ENCODE data around the gene CHRNB1.

CHRNB1 gene

DNA sequence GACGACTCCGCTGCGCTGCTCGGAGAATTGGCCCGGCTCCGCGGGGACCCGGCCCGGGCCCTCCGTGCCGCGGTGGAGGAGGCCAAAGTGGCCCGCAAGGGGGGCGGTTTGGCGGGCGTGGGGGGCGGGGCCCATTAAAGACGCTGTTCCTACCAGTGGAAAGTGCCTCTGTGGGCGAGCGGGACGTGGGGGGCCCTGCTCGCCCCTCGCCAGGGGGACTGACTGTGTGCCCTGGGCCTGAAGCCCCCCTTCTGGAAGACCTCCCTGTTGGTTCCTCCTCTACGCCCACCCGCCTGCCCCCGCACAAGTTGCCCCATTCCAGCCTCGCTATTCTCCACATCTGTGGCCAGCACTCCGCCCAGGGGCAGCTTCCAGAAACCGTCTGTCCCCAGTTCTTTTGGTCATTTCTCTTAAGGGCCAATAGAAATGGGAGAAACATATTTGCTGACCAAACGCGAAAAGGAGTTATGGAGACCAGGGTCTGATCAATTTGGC lies 7.4 kb upstream of the CHRNB1 start:
- H3K4me3 ChIP-seq (ENCODE audit: control insufficient read depth, low read depth, low read length) = peak overlapping the region; percentile 12
- TF ChIP-seq, protein P1, sequence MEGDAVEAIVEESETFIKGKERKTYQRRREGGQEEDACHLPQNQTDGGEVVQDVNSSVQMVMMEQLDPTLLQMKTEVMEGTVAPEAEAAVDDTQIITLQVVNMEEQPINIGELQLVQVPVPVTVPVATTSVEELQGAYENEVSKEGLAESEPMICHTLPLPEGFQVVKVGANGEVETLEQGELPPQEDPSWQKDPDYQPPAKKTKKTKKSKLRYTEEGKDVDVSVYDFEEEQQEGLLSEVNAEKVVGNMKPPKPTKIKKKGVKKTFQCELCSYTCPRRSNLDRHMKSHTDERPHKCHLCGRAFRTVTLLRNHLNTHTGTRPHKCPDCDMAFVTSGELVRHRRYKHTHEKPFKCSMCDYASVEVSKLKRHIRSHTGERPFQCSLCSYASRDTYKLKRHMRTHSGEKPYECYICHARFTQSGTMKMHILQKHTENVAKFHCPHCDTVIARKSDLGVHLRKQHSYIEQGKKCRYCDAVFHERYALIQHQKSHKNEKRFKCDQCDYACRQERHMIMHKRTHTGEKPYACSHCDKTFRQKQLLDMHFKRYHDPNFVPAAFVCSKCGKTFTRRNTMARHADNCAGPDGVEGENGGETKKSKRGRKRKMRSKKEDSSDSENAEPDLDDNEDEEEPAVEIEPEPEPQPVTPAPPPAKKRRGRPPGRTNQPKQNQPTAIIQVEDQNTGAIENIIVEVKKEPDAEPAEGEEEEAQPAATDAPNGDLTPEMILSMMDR (conservative IDR thresholded peaks at IDR 0.05; ENCODE audit: control insufficient read depth, insufficient read depth, low read depth, low read length) = no peak
- no peak for DNase-seq (ENCODE audit: low read depth)

DNA sequence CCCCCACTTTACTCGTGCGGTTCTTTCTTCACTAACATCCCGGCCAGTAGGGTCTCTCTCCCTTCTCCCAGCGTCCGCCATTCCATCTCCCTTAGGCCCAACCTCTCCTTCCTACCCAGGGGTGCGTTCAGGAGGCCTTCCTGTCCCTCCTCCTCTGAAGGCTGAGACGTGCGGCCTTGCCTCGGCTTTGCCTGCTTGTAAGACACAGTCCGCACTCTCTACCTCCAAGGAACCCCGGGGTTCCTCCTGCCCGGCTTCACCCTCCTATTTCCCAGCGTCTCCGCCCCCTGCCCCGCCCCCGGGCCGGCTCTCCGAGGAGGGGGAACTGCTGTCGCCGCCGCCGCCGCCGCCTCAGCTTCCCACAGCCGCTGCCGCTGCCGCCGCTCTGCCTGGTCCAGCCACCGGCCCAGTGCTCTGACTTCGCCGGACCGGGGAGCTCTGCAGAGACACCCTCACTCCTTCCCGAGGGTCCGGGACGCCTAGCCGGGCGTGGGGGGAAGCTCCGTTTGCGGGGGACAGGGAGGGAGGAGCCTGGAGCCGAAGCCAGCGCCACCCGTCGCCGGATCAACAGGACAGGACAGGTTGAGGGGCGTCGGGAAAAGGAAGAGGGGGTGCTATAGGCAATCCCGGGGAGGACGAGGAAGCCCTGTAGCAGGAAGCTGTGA lies 6.8 kb upstream of the CHRNB1 start:
- peak overlapping the region; percentile 2 for H3K4me3 ChIP-seq (ENCODE audit: control insufficient read depth, low read depth, low read length)
- TF ChIP-seq, protein P1 (conservative IDR thresholded peaks at IDR 0.05; ENCODE audit: control insufficient read depth, insufficient read depth, low read depth, low read length) = no peak
- DNase-seq (ENCODE audit: low read depth) = no peak

DNA sequence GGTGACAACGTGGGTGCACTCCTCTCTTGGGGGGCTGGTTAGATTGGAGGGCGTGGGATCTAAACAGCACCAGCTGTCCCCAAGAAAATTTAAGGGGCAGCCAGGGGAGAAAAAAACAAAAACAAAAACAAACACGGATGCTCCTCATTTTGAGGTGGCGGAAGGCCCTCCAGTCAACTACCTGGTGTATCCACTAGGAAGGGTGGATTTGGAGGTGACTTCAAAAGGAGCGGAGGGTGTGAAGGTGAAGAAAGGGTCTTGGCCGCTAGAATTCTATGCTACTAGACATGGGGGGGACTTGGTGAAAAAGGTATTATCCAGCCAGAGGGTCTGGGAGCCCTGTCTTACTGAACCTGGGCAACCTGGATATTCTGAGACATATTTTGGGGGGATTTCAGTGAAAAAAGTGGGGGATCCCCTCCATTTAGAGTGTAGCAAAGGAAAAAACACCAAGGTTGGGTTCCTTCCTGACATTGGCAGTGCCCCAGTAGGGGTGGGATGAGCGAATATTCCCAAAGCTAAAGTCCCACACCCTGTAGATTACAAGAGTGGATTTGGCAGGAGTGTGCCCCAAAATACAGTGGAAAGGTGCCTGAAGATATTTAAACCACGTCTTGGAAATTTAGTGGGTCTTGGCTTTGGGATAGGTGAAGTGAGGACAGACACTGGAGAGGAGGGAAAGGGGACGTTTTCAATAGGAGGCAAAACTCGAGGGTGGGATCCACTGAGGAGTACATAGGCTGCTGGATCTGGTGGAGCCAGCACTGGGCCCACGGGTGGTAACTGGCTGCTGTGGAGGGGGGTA lies 6.0 kb upstream of the CHRNB1 start:
- TF ChIP-seq, protein P1 (conservative IDR thresholded peaks at IDR 0.05; ENCODE audit: control insufficient read depth, insufficient read depth, low read depth, low read length) = no peak
- no peak for DNase-seq (ENCODE audit: low read depth)
- no peak overlapping the region for H3K4me3 ChIP-seq (ENCODE audit: control insufficient read depth, low read depth, low read length)

DNA sequence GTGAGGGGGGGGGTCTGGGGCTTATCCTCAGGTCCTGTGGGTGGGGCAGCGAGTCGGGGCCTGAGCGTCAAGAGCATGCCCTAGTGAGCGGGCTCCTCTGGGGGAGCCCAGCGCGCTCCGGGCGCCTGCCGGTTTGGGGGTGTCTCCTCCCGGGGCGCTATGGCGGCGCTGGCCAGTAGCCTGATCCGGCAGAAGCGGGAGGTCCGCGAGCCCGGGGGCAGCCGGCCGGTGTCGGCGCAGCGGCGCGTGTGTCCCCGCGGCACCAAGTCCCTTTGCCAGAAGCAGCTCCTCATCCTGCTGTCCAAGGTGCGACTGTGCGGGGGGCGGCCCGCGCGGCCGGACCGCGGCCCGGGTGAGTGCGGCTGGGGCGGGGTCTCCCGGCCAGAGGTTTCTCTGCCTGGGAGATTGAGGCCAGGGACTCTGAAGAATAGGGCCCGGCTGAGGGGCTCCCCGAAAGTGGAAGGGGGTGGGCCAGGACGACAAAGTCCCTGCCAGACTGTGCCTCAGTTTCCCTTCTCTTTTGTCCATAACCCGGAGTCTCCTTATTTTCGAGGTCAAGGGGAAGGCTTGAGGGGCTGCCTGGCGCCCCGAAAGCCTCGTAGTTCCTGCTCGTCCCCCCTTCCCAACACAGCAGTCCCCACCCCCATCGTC lies 5.3 kb upstream of the CHRNB1 start, which contains the start of gene FGF11:
TSS of gene FGF11 (plus strand) at position 51 of the 651 bp plus-strand sequence. CDS start at position 160, 109 bp downstream.
- TF ChIP-seq, protein P1 (conservative IDR thresholded peaks at IDR 0.05; ENCODE audit: control insufficient read depth, insufficient read depth, low read depth, low read length) = no peak
- peak within 1 kb of the TSS; percentile 13 for H3K4me3 ChIP-seq (ENCODE audit: control insufficient read depth, low read depth, low read length)
- DNase-seq (ENCODE audit: low read depth) = no peak

DNA sequence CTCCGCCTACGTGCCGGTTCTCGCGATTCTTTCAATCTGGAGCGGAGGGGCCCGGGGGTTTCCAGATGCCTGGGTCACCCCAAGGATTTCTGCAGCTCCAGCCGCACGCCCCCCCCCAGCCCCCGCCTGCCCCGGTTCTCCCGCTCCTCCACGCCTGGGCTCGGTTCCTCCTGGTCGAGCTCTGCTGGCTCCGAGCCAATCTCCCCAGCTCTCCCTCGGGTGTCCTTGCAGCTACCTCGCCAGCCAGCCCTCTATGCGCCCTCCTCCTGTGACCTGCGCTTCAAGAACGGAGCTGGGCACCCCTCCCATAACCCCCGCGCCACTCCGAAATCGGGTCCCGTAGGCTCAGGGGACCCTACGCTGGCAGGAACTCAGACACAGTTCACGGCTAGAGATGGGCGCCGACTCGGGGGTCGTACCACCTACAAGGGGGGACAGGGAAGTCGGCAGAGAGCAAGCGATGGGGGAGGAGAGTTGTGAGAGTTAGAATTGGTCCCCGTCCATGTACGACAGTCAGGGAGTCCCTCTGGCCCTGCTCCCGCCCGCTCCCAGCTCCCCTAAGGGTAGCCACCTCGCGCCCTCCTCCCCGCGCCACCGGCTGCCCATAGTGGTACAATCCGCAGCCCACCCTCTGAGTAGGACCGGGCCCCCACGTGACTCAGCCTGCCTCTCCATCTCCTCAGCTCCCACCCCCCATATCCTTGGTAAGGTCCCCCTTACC lies 4.6 kb upstream of the CHRNB1 start:
- TF ChIP-seq, protein P1 (conservative IDR thresholded peaks at IDR 0.05; ENCODE audit: control insufficient read depth, insufficient read depth, low read depth, low read length) = no peak
- peak overlapping the region; percentile 13 for H3K4me3 ChIP-seq (ENCODE audit: control insufficient read depth, low read depth, low read length)
- DNase-seq (ENCODE audit: low read depth) = no peak

DNA sequence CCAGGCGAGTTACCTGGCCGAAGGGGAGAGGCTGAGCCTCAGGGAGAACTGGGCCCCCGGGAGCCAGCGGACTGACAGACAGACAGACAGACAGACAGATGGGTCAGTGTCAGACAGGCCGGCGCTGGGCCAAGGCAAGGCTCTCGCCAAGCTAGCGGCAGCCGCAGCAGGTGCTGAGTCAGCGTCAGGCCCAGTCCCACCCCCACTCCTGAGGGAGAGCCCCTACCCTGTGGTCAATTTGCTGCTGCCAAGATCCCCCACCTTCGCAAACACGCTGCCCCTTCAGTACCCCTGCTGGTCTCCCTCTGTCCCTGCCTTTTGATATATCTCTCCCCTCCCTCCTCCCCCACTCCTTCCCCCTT lies 4.0 kb upstream of the CHRNB1 start:
- DNase-seq (ENCODE audit: low read depth) = peak; percentile 41

More for the DNA sequence above, 4.0 kb upstream of the CHRNB1 start:
- TF ChIP-seq, protein P1 (conservative IDR thresholded peaks at IDR 0.05; ENCODE audit: control insufficient read depth, insufficient read depth, low read depth, low read length) = peak; percentile 5
- no peak overlapping the region for H3K4me3 ChIP-seq (ENCODE audit: control insufficient read depth, low read depth, low read length)
